AG09309 (cell line): Measurements from ENCODE around the gene PTPRT.

Source experiments
- DNase-seq: peaks from one replicate; pipeline ENCODE4 v3.0.0-alpha.2; 2010; ENCODE audit warnings: low read depth
- H3K4me3 ChIP-seq: 2 replicates; pipeline ENCODE4 v1.5.1; 2011; ENCODE audit warnings: mild to moderate bottlenecking, low read depth, low read length, moderate library complexity; ENCODE audit not compliant: control insufficient read depth
- CTCF ChIP-seq: IDR thresholded peaks from 2 replicates; pipeline ENCODE4 v1.5.1; 2011; ENCODE audit warnings: mild to moderate bottlenecking, low read depth, low read length, inconsistent platforms; ENCODE audit not compliant: insufficient read depth, control insufficient read depth; ENCODE audit errors: missing control alignments

The PTPRT gene

GRCh38 chr20:42046371-42047085 is 1143.2 kb downstream of the PTPRT start:
- H3K4me3 ChIP-seq = no peak overlapping the region
- no peak for TF ChIP-seq CTCF
- DNase-seq = no peak

- H3K4me3 ChIP-seq = no peak overlapping the region
- no peak for TF ChIP-seq CTCF
Observed at GRCh38 chr20:42043921-42044320, 1145.8 kb downstream of the PTPRT start.

GRCh38 chr20:42041000-42041565 is 1148.6 kb downstream of the PTPRT start:
- TF ChIP-seq CTCF = no peak
- DNase-seq = no peak
- no peak overlapping the region for H3K4me3 ChIP-seq

More at GRCh38 chr20:42043921-42044320, 1145.8 kb downstream of the PTPRT start:
- no peak for DNase-seq

GRCh38 chr20:42027746-42028268 is 1161.9 kb downstream of the PTPRT start:
- no peak overlapping the region for H3K4me3 ChIP-seq
- no peak for TF ChIP-seq CTCF
- no peak for DNase-seq

- TF ChIP-seq CTCF = no peak
- no peak for DNase-seq
- no peak overlapping the region for H3K4me3 ChIP-seq
Observed at GRCh38 chr20:42026599-42026998, 1163.1 kb downstream of the PTPRT start.

GRCh38 chr20:42024653-42025052 is 1165.1 kb downstream of the PTPRT start:
- no peak for TF ChIP-seq CTCF
- no peak for DNase-seq
- no peak overlapping the region for H3K4me3 ChIP-seq
